Measurements from ENCODE around the gene GHRHR. TPM values are rescaled to one million over a fixed set of nuclear protein-coding genes. Genes with fewer than 3 reads are reported as not detected.

GHRHR gene
- polyA plus RNA-seq, 3 donors: not detected

- Histone ChIP-seq H3K9ac (ENCODE audit: insufficient read depth, low read length, poor library complexity, severe bottlenecking) (no peak overlapping the region), H3K36me3 (replicated peaks in 1 of 2; ENCODE audit: control insufficient read depth in 1 of 2, insufficient read depth in 2 of 2, low read length in 2 of 2) (no peaks in the 10 kb centered on the region), H3K4me3 (replicated peaks in 1 of 3; ENCODE audit: low read depth in 2 of 3, low read length in 3 of 3) (no peak overlapping the region), H3K4me2 (replicated peaks; ENCODE audit: extremely low read depth, low read length, poor library complexity, severe bottlenecking) (no peak overlapping the region), H3K27ac (ENCODE audit: low read depth in 1 of 2, low read length in 2 of 2) (no peak overlapping the region), H3K27me3 (ENCODE audit: control insufficient read depth in 2 of 2, insufficient read depth in 2 of 2, low read length in 2 of 2) (no peaks in the 10 kb centered on the region), H3K4me1 (ENCODE audit: control insufficient read depth in 1 of 2, insufficient read depth in 2 of 2, low read length in 2 of 2) (no peaks in the 10 kb centered on the region), H3K79me2 (ENCODE audit: insufficient read depth, low read length) (no peaks in the 10 kb centered on the region), H3K9me3 (replicated peaks in 1 of 2; ENCODE audit: control insufficient read depth in 1 of 2, insufficient read depth in 1 of 2, low read length in 2 of 2) (peaks cover 0 to 7% of the 10 kb centered on the region in 2 donors), H4K20me1 (ENCODE audit: insufficient read depth, low read length) (no peaks in the 10 kb centered on the region), H2AFZ (ENCODE audit: insufficient read depth, low read depth, low read length, poor library complexity, severe bottlenecking) (no peak overlapping the region)
- Mint-ChIP-seq H3K36me3 (no peaks in the 10 kb centered on the region), H3K4me1 (no peaks in the 10 kb centered on the region), H3K4me3 (no peak overlapping the region), H3K9me3 (peaks cover 3 to 16% (median 6%) of the 10 kb centered on the region in 7 donors), H3K27ac (no peak overlapping the region), H3K27me3 (ENCODE audit: low read depth in 3 of 3) (peaks cover 0 to 5% (median 0%) of the 10 kb centered on the region in 3 donors)
- TF ChIP-seq CTCF (IDR thresholded peaks at IDR 0.05): no peak
- no peak for DNase-seq
- intact Hi-C loops (cut with micrococcal nuclease): no loop called here
Measured at GRCh38 chr7:30924624-30925023, 39.1 kb upstream of the GHRHR start.

- Mint-ChIP-seq H3K27me3 (ENCODE audit: low read depth in 3 of 3) (peaks cover 0 to 5% (median 0%) of the 10 kb centered on the region in 3 donors), H3K4me3 (no peak overlapping the region), H3K9me3 (peaks cover 3 to 16% (median 6%) of the 10 kb centered on the region in 7 donors), H3K36me3 (no peaks in the 10 kb centered on the region), H3K27ac (no peak overlapping the region), H3K4me1 (no peaks in the 10 kb centered on the region)
- WGBS (ENCODE audit: insufficient coverage): 88% methylated on average over 1 of the region's 2 CpGs
- H3K9me3 ChIP-seq (replicated peaks in 1 of 2; ENCODE audit: control insufficient read depth in 1 of 2, insufficient read depth in 1 of 2, low read length in 2 of 2): peaks cover 0 to 7% of the 10 kb centered on the region in 2 donors
- H2AFZ ChIP-seq (ENCODE audit: insufficient read depth, low read depth, low read length, poor library complexity, severe bottlenecking): no peak overlapping the region
- no peak overlapping the region for H3K9ac ChIP-seq (ENCODE audit: insufficient read depth, low read length, poor library complexity, severe bottlenecking)
- no peaks in the 10 kb centered on the region for H3K27me3 ChIP-seq (ENCODE audit: control insufficient read depth in 2 of 2, insufficient read depth in 2 of 2, low read length in 2 of 2)
- H3K79me2 ChIP-seq (ENCODE audit: insufficient read depth, low read length): no peaks in the 10 kb centered on the region
- no peaks in the 10 kb centered on the region for H4K20me1 ChIP-seq (ENCODE audit: insufficient read depth, low read length)
- no peak for TF ChIP-seq CTCF (IDR thresholded peaks at IDR 0.05)
- H3K27ac ChIP-seq (ENCODE audit: low read depth in 1 of 2, low read length in 2 of 2): no peak overlapping the region
- no peaks in the 10 kb centered on the region for H3K4me1 ChIP-seq (ENCODE audit: control insufficient read depth in 1 of 2, insufficient read depth in 2 of 2, low read length in 2 of 2)
- intact Hi-C loops (cut with micrococcal nuclease): no loop called here
- DNase-seq: no peak
- H3K4me3 ChIP-seq (replicated peaks in 1 of 3; ENCODE audit: low read depth in 2 of 3, low read length in 3 of 3): no peak overlapping the region
- H3K4me2 ChIP-seq (replicated peaks; ENCODE audit: extremely low read depth, low read length, poor library complexity, severe bottlenecking): no peak overlapping the region
- no peaks in the 10 kb centered on the region for H3K36me3 ChIP-seq (replicated peaks in 1 of 2; ENCODE audit: control insufficient read depth in 1 of 2, insufficient read depth in 2 of 2, low read length in 2 of 2)
Measured at GRCh38 chr7:30925117-30925516, 38.6 kb upstream of the GHRHR start.

All from CD14-positive monocyte (primary cell).